Liver (tissue), 3 donors: ENCODE results near the gene ABCG8.

Source experiments
- ATF3 ChIP-seq: IDR thresholded peaks from 2 replicates; pipeline ENCODE4 v1.6.1; 2016; ENCODE audit warnings: antibody characterized with exemption
- CTCF ChIP-seq: fragments of 150-350 bp; IDR thresholded peaks from 2 replicates; pipeline ENCODE4 v1.5.1; 2017; ENCODE audit warnings: improper control_type of control experiment, low read depth, low read length; ENCODE audit not compliant: missing input control
- EGR1 ChIP-seq, 2 donors: IDR thresholded peaks; 2 replicates each; pipeline ENCODE4 v1.6.1; 2016 to 2018; ENCODE audit warnings: antibody characterized with exemption in 2 of 2, low read depth in 2 of 2
- RAD21 ChIP-seq, 2 donors: IDR thresholded peaks; 2 replicates each; pipeline ENCODE4 v1.6.1; 2016; ENCODE audit warnings: antibody characterized with exemption in 2 of 2, mild to moderate bottlenecking in 2 of 2
- RXRA ChIP-seq, 2 donors: IDR thresholded peaks; 2 replicates each; pipeline ENCODE4 v1.6.1; 2017 to 2018; ENCODE audit warnings: antibody characterized with exemption in 2 of 2, mild to moderate bottlenecking in 1 of 2
- SP1 ChIP-seq: IDR thresholded peaks from 2 replicates; pipeline ENCODE4 v1.6.1; 2018; ENCODE audit warnings: antibody characterized with exemption, mild to moderate bottlenecking
- TAF1 ChIP-seq: conservative IDR thresholded peaks from 2 replicates; pipeline ENCODE4 v1.6.1; 2016; ENCODE audit warnings: antibody characterized with exemption, mild to moderate bottlenecking
- donor health status: healthy.
- donor health status: healthy.

GRCh38 chr2:43874776-43875451 lies 36.1 kb downstream of the ABCG8 start:
- TF ChIP-seq CTCF (no peak), SP1 (no peak), RXRA (IDR thresholded peaks at IDR 0.05) (no peak), ATF3 (no peak), EGR1 (IDR thresholded peaks at IDR 0.05; ENCODE audit: low read depth in 2 of 2) (no peak), TAF1 (no peak), RAD21 (IDR thresholded peaks at IDR 0.05) (no peak)
